Ovary (tissue), 3 donors: ENCODE results near the gene SMAD3.

Source experiments
- POLR2A ChIP-seq: fragments of 450-650 bp; IDR thresholded peaks from one replicate; pipeline ENCODE4 v1.6.1; 2017; ENCODE audit warnings: antibody characterized with exemption, mild to moderate bottlenecking, moderate library complexity
- TF ChIP-seq, protein P1 (sequence below), 3 donors: fragments of 450-650 bp in 2 of 3; fragments of 200-600 bp in 1 of 3; IDR thresholded peaks; one replicate each; pipeline versions ENCODE4 v1.5.1 to v1.8.0; 2016 to 2022; ENCODE audit warnings: antibody characterized with exemption in 3 of 3, mild to moderate bottlenecking in 1 of 3
- donor health status: DM: no; HTN: no; CAD: no.

DNA sequence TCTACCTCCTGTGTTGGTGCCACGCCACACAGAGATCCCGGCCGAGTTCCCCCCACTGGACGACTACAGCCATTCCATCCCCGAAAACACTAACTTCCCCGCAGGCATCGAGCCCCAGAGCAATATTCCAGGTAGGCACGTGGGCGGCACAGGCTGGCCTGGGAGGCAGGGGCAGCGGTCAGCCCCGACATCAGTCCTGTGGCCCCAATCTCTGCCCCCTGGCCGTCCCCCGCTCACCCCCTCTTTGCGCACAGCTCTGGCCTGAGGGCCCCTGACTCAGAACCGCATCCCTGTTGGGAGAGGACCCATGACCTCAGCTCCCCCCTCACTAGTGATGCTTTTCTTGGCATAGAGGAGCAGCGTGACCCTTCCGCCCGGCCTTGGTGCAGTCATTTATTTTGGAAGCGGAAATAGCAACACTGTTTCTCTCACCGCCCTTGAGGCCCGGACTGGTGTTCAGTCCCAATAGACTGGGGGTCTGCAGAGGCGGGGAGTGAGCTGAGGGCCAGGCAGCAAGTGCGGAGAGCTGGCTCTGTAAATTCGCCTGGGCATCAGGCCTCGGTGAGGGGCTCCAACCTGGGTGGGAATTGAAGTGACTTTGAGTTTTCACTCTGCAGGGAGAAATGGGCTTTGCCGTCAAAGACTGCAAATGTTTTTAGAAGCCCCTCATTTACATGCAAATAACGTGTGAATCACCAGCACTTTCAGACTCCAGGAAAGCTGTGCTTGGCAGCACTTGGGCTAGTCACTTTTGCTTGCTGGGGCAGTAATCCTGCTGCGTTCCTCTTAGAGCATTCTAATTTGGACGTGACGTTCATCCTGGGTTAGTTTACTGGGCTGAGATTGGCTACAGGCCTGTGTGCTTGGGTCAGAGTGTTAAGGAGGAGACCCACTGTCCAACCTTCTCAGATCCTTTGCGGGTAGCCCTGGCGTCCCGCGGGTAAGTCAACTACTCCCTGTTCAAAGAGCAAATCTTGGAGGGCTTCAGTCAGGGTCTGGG, 100.2 kb downstream of the SMAD3 start:
- TF ChIP-seq POLR2A = no peak
- TF ChIP-seq, protein P1, sequence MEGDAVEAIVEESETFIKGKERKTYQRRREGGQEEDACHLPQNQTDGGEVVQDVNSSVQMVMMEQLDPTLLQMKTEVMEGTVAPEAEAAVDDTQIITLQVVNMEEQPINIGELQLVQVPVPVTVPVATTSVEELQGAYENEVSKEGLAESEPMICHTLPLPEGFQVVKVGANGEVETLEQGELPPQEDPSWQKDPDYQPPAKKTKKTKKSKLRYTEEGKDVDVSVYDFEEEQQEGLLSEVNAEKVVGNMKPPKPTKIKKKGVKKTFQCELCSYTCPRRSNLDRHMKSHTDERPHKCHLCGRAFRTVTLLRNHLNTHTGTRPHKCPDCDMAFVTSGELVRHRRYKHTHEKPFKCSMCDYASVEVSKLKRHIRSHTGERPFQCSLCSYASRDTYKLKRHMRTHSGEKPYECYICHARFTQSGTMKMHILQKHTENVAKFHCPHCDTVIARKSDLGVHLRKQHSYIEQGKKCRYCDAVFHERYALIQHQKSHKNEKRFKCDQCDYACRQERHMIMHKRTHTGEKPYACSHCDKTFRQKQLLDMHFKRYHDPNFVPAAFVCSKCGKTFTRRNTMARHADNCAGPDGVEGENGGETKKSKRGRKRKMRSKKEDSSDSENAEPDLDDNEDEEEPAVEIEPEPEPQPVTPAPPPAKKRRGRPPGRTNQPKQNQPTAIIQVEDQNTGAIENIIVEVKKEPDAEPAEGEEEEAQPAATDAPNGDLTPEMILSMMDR (IDR thresholded peaks at IDR 0.05) = no peak
